Panc1 (cell line): Measurements from ENCODE around the gene DCC. TPM values are rescaled to one million over a fixed set of nuclear protein-coding genes. Genes with fewer than 3 reads are reported as not detected.

Experiments used
- ATAC-seq: fragments of 200-7000 bp; cut with Tn5 transposase; 2 replicates; pipeline ENCODE4 v1.9.1; 2020; ENCODE audit warnings: mild to moderate bottlenecking, moderate library complexity
- BruUV-seq: library from RNA; stranded (reverse); fragments of 400-500 nt; replicated peaks from 2 replicates; lab custom pipeline; 2021; lab: Mats Ljungman, UMichigan
- CTCF ChIA-PET: fragments of 300-600 bp; sonication (Branson Sonifier 250); formaldehyde crosslinking; loops from one replicate; lab custom pipeline; 2022; ENCODE audit warnings: antibody characterized with exemption; lab: Charles Lee
- POLR2A ChIA-PET: fragments of 300-600 bp; sonication (Branson Sonifier 250); formaldehyde crosslinking; loops from one replicate; lab custom pipeline; 2022; ENCODE audit warnings: antibody characterized with exemption; lab: Charles Lee
- DNase-seq: peaks from one replicate; pipeline ENCODE4 v3.0.0-alpha.2; 2010; ENCODE audit warnings: low read depth, low spot score
- H3K27ac ChIP-seq: 2 replicates; pipeline ENCODE4 v1.5.1; 2011; ENCODE audit warnings: mild to moderate bottlenecking, low read length, inconsistent platforms
- H3K27me3 ChIP-seq: fragments of 200-500 bp; sonication (Bioruptor generic); 2 replicates; pipeline ENCODE4 v1.6.0; 2014; ENCODE audit warnings: low read length, inconsistent platforms; ENCODE audit not compliant: control insufficient read depth, insufficient read depth
- H3K36me3 ChIP-seq: fragments of 200-500 bp; sonication (Bioruptor generic); 2 replicates; pipeline ENCODE4 v1.5.1; 2014; ENCODE audit warnings: inconsistent platforms, mild to moderate bottlenecking, low read length, moderate library complexity; ENCODE audit not compliant: control insufficient read depth, insufficient read depth
- H3K4me1 ChIP-seq: 2 replicates; pipeline ENCODE4 v1.5.1; 2011; ENCODE audit warnings: inconsistent platforms, mild to moderate bottlenecking, low read length, moderate library complexity; ENCODE audit not compliant: control insufficient read depth, insufficient read depth
- H3K4me3 ChIP-seq, 2 experiments: 2 replicates each; pipeline ENCODE4 v1.5.1; 2011 to 2012; ENCODE audit warnings: low read depth in 2 of 2, low read length in 2 of 2, mild to moderate bottlenecking in 2 of 2, inconsistent platforms in 1 of 2, moderate library complexity in 1 of 2
- H3K9me3 ChIP-seq: fragments of 200-500 bp; sonication (Bioruptor generic); 2 replicates; pipeline ENCODE4 v1.5.1; 2014; ENCODE audit warnings: low read depth, mild to moderate bottlenecking, inconsistent platforms, low read length, moderate library complexity; ENCODE audit not compliant: control insufficient read depth, insufficient read depth
- CTCF ChIP-seq: fragments of 450-650 bp; IDR thresholded peaks from 2 replicates; pipeline ENCODE4 v1.5.1; 2017; ENCODE audit warnings: mild to moderate bottlenecking
- POLR2AphosphoS5 ChIP-seq: IDR thresholded peaks from 2 replicates; pipeline ENCODE4 v1.6.1; 2012; ENCODE audit warnings: mild to moderate bottlenecking, low read depth, low read length, moderate library complexity
- REST ChIP-seq, 2 experiments: IDR thresholded peaks; 2 replicates each; pipeline ENCODE4 v1.6.1; 2011 to 2012; ENCODE audit warnings: low read depth in 2 of 2, control low read depth in 1 of 2, low read length in 1 of 2, mild to moderate bottlenecking in 1 of 2, moderate library complexity in 1 of 2; ENCODE audit not compliant: insufficient read depth in 1 of 2
- SIN3A ChIP-seq: IDR thresholded peaks from 2 replicates; pipeline ENCODE4 v1.6.1; 2012; ENCODE audit warnings: low read depth, mild to moderate bottlenecking, low read length, moderate library complexity, borderline replicate concordance; ENCODE audit not compliant: insufficient read depth
- TCF7L2 ChIP-seq: IDR thresholded peaks from 2 replicates; pipeline ENCODE4 v1.6.1; 2011; ENCODE audit warnings: mild to moderate bottlenecking, low read depth, low read length, inconsistent platforms
- in situ Hi-C: cut with HindIII; loops from 2 replicates; pipeline ENCODE4 v1.10.0; 2016; ENCODE audit warnings: low sequenced_read_pairs, low pct_unique_long_range_greater_than_20kb
- intact Hi-C: fragments of 100-400 bp; cut with micrococcal nuclease; formaldehyde crosslinking; loops from one replicate; pipeline ENCODE4 v1.10.0; 2022; ENCODE audit not compliant: unreplicated experiment
- total RNA-seq: library from RNA; stranded (reverse); gene quantifications from one replicate; pipeline ENCODE4 v1.2.1, GENCODE V29; 2021; ENCODE audit not compliant: unreplicated experiment

The DCC gene
- total RNA-seq, 1 experiment from 2014 or later = not detected

- Histone ChIP-seq H3K27me3 (no peaks in the 10 kb centered on the region), H3K9me3 (no peaks in the 10 kb centered on the region), H3K27ac (no peak overlapping the region), H3K36me3 (no peaks in the 10 kb centered on the region), H3K4me3 (no peak overlapping the region), H3K4me1 (no peaks in the 10 kb centered on the region)
- DNase-seq (no peak), ATAC-seq (no peak)
- ChIA-PET POLR2A (no interaction called here), CTCF (no interaction called here)
- intact Hi-C loops (no loop called here), in situ Hi-C loops (no loop called here)
- TF ChIP-seq POLR2AphosphoS5 = no peak
- TF ChIP-seq SIN3A = no peak
- TF ChIP-seq REST (IDR thresholded peaks at IDR 0.05; ENCODE audit: insufficient read depth in 1 of 2, low read depth in 2 of 2, low read length in 1 of 2) = no peak
- TF ChIP-seq CTCF = no peak
- TF ChIP-seq TCF7L2 = no peak
- no TSS peak for BruUV-seq
Observed at GRCh38 chr18:52933356-52933755, 593.4 kb downstream of the DCC start.

- Histone ChIP-seq H3K4me1 (no peaks in the 10 kb centered on the region), H3K27me3 (no peaks in the 10 kb centered on the region), H3K27ac (no peak overlapping the region), H3K4me3 (no peak overlapping the region), H3K36me3 (no peaks in the 10 kb centered on the region), H3K9me3 (no peaks in the 10 kb centered on the region)
- CTCF ChIA-PET = no interaction called here
- BruUV-seq = no TSS peak
- no peak for DNase-seq
- ATAC-seq = no peak
- intact Hi-C loops (no loop called here), in situ Hi-C loops (no loop called here)
- TF ChIP-seq REST (IDR thresholded peaks at IDR 0.05; ENCODE audit: insufficient read depth in 1 of 2, low read depth in 2 of 2, low read length in 1 of 2) (no peak), TCF7L2 (no peak), CTCF (no peak), POLR2AphosphoS5 (no peak), SIN3A (no peak)
- POLR2A ChIA-PET = no interaction called here
Observed at GRCh38 chr18:52936931-52937330, 596.9 kb downstream of the DCC start.
